Renal cortex interstitium (tissue), 11 donors: Measurements from ENCODE around the gene MARK2. TPM values are rescaled to one million over a fixed set of nuclear protein-coding genes. Genes with fewer than 3 reads are reported as not detected.

Source experiments
- DNase-seq, 11 donors: peaks; one replicate each; pipeline ENCODE4 v3.0.0-alpha.2; 2013; ENCODE audit warnings: low read depth in 9 of 11, low spot score in 4 of 11; ENCODE audit errors: extremely low read depth in 1 of 11
- polyA plus RNA-seq, 3 donors: library from polyadenylated mRNA; unstranded; fragments of 120-200 nt; gene quantifications; one replicate each; pipeline ENCODE4 v1.2.1, GENCODE V29; 2013; ENCODE audit not compliant: insufficient read length in 3 of 3

MARK2 gene
- polyA plus RNA-seq, 3 donors: 35.6 to 39.9 (median 36.0) TPM

DNA sequence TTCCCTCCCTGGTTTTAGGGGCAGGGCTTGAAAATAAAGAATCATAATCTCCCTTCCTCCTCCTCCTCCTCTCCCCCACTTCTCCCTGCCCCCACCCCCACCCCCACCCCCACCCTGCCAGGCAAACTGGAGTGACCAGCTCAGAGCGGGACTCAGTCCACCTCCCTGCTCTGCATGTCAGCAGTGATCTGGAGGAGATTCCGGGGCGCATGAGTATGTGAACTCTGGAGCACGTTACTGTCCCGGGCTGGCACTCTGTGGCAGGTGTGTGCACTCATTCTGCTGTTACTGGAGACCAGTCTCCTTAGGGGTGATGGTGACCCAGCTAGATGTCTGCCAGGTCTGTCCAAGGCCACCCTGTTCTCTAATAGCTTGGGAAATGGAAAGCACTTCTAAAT, 33.9 kb downstream of the MARK2 start:
- DNase-seq: no peak

GRCh38 chr11:63873311-63873710, 34.4 kb downstream of the MARK2 start:
- DNase-seq: no peak

GRCh38 chr11:63874511-63874910, 35.6 kb downstream of the MARK2 start:
- no peak for DNase-seq

DNA sequence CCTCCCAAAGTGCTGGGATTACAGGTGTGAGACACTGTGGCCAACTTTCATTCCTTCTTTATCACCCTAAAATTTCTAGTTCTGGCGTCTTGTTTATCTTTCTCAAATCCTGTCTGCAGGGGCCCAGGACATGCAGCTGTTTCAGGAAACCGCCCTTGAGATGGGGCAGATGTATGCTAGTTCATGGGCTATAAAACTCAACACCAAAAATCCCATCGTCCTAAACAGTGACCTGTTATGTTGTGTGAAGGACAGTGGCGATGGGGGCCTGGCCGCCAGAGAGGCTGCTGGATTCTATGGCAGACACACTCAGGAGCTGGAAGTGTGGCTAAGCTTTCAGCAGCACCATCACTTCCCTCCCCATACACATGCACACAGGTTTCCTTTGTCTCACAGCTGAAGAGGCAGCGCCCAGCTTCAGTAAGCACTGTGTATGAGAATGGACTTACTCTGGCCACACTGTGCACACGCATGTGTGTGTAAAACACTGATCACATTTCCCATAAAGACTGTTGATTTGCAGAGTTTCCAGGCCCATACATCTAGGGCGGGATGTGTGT, 36.7 kb downstream of the MARK2 start:
- no peak for DNase-seq

GRCh38 chr11:63876616-63877015, 37.7 kb downstream of the MARK2 start:
- DNase-seq: no peak

GRCh38 chr11:63877658-63878241, 38.8 kb downstream of the MARK2 start:
- no peak for DNase-seq

- DNase-seq: no peak
Observed at GRCh38 chr11:63879598-63880402, 40.9 kb downstream of the MARK2 start.

- no peak for DNase-seq
Observed at GRCh38 chr11:63880403-63880790, 41.5 kb downstream of the MARK2 start.

- no peak for DNase-seq
Observed at GRCh38 chr11:63882555-63883242, 43.8 kb downstream of the MARK2 start.

DNA sequence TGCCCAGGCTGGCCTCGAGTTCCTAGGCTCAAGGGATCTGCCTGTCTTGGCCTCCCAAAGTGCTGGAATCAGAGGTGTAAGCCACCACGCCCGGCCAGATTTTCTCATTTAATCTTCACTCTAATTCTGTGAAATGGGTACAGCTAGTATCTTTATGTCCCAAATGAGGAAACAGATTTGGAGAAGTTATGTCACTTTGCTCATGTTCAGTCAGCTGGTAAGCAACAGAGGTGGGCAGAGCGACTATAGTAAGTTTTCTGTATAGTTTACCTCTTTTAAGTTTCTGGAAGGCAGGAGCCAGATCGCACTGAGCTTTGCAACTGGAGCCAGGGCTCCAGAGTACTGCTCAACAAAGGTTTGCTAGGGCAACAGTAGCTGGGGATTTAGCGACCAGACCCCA, 44.9 kb downstream of the MARK2 start:
- no peak for DNase-seq

GRCh38 chr11:63884196-63884932, 45.5 kb downstream of the MARK2 start:
- DNase-seq: no peak

GRCh38 chr11:63887386-63887999, 48.6 kb downstream of the MARK2 start:
- no peak for DNase-seq

DNA sequence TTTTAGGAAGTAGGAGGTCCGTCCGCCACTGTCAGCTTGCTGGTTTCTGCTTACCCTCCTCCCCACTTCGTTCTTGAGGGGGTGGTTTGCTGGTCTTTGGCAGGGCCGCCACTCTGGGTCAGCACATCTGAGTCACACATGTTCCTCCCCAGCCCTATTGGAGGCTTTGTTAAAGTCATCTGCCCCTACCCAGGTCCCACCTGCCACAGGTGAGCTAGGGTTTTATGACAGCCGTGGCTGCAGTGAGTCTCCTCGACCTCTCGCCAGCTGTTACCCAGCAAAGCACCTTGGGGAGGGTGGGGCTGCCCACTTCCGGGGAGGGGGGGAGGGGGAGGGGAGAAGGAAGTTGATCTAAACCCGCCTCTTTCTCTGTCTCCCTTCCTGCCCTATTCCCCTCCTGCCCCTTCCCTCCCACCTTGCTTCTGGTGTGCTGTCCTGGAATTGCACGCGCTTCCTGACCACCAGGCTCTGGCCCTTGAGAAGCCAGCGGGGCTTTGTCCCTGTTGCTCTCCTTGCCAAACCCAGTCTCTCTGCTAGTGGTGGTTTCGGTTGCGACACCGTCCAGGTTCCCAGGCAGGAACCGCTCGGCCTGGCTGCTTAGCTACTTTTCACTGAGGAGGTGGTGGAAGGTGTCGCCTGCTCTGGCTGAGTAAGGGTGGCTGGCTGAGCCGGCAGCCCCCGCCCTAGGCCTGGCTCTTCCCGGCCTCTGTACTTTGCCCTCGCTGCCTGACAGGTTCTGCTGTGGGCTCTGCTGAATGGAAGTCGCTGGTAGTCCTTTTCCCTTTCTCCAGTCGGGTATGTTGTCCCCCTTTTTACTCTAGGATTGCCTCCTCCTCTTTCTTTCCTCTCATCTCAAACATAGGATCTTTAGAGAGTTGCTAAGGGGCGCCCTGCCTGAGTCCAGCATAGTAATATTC, 49.5 kb downstream of the MARK2 start:
- no peak for DNase-seq

DNA sequence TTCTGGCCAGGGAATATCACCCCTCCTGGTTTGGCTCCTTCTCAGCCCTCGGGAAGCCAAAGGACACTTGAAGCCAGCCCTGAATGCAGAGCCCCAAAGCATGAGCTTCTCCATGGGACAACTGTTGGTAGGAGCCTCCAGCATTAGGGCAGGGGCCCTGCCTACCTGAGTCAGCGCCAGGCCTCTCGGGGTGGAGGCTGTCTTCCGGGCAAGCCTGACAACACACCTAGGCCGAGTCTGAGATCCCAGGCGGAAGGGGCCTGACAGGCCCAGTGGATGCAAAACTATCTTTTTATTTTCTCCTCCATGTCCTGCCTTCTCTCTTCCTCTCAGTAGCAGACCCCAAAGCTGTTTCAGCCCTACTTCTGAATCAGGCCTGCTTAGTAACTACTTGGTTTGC, 50.4 kb downstream of the MARK2 start:
- no peak for DNase-seq

DNA sequence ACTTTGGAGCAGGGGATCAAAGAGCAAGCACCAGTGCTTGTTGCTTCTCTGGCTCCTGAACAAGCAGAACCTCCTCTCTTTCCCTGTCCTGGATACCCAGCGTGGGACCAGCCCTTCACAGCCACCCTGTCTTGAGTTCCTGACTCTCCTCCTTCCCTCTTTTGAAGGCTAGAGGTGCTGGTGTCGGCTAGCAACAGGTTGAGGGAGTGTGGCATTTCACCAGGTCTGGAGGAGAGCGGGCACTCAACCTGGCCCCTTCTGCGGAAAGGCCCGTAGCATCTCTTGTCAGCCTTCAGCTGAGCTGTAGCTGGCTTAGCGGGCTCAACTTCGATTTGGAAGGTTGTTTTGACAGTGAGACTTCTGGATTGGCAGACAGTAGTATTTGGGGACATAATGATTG, 51.5 kb downstream of the MARK2 start:
- DNase-seq: no peak

GRCh38 chr11:63892228-63892627, 53.3 kb downstream of the MARK2 start:
- no peak for DNase-seq

- DNase-seq: no peak
Observed at GRCh38 chr11:63893355-63893754, 54.4 kb downstream of the MARK2 start.

- no peak for DNase-seq
Observed at GRCh38 chr11:63896071-63896470, 57.2 kb downstream of the MARK2 start.
